Measurements from ENCODE around the gene AKAP6. TPM values are rescaled to one million over a fixed set of nuclear protein-coding genes. Genes with fewer than 3 reads are reported as not detected.

Gene AKAP6
- total RNA-seq, 3 donors from 2014 or later = 1.1 to 9.1 (median 4.6) TPM

GRCh38 chr14:32800320-32800719, 471.2 kb downstream of the AKAP6 start:
- intact Hi-C loops (cut with DNase I; ENCODE audit: low total_unique reads) = no loop called here
- no peak for TF ChIP-seq CTCF (IDR thresholded peaks at IDR 0.05)
- Histone ChIP-seq H3K9me3 (peaks cover 33 to 50% of the 10 kb centered on the region in 2 donors), H3K4me1 (no peaks in the 10 kb centered on the region), H3K27me3 (no peaks in the 10 kb centered on the region), H3K36me3 (no peaks in the 10 kb centered on the region), H3K27ac (no peak overlapping the region), H3K4me3 (no peak overlapping the region)
- DNase-seq (ENCODE audit: low spot score in 2 of 2) = no peak

GRCh38 chr14:32802295-32802694, 473.2 kb downstream of the AKAP6 start:
- TF ChIP-seq POLR2A (IDR thresholded peaks at IDR 0.05) = no peak
- TF ChIP-seq POLR2AphosphoS5 (IDR thresholded peaks at IDR 0.05) = no peak
- no peak for TF ChIP-seq CTCF (IDR thresholded peaks at IDR 0.05)
- H3K4me3 ChIP-seq = no peak overlapping the region
- H3K36me3 ChIP-seq = no peaks in the 10 kb centered on the region
- DNase-seq (ENCODE audit: low spot score in 2 of 2) = no peak
- no peaks in the 10 kb centered on the region for H3K27me3 ChIP-seq
- H3K9me3 ChIP-seq = peaks cover 32 to 52% of the 10 kb centered on the region in 2 donors
- H3K27ac ChIP-seq = no peak overlapping the region
- intact Hi-C loops (cut with DNase I; ENCODE audit: low total_unique reads) = no loop called here
- H3K4me1 ChIP-seq = no peaks in the 10 kb centered on the region

GRCh38 chr14:32805979-32806378, 476.9 kb downstream of the AKAP6 start:
- TF ChIP-seq POLR2AphosphoS5 (IDR thresholded peaks at IDR 0.05) (no peak), CTCF (IDR thresholded peaks at IDR 0.05) (no peak), POLR2A (IDR thresholded peaks at IDR 0.05) (no peak)
- no peak overlapping the region for H3K27ac ChIP-seq
- no peaks in the 10 kb centered on the region for H3K27me3 ChIP-seq
- H3K36me3 ChIP-seq = no peaks in the 10 kb centered on the region
- intact Hi-C loops (cut with DNase I; ENCODE audit: low total_unique reads) = no loop called here
- no peak overlapping the region for H3K4me3 ChIP-seq
- no peak for DNase-seq (ENCODE audit: low spot score in 2 of 2)
- H3K4me1 ChIP-seq = no peaks in the 10 kb centered on the region
- H3K9me3 ChIP-seq = peaks cover 17 to 41% of the 10 kb centered on the region in 2 donors

- Histone ChIP-seq H3K4me3 (peak overlapping the region in 1 of 3 donors; percentile 30), H3K4me1 (no peaks in the 10 kb centered on the region), H3K9me3 (peaks cover 8 to 18% of the 10 kb centered on the region in 2 donors), H3K36me3 (no peaks in the 10 kb centered on the region), H3K27ac (no peak overlapping the region), H3K27me3 (no peaks in the 10 kb centered on the region)
- intact Hi-C loops (cut with DNase I; ENCODE audit: low total_unique reads) = no loop called here
- TF ChIP-seq POLR2A (IDR thresholded peaks at IDR 0.05) (no peak), POLR2AphosphoS5 (IDR thresholded peaks at IDR 0.05) (no peak), CTCF (IDR thresholded peaks at IDR 0.05) (no peak)
- DNase-seq (ENCODE audit: low spot score in 2 of 2) = no peak
Observed at GRCh38 chr14:32808644-32809043, 479.5 kb downstream of the AKAP6 start.

GRCh38 chr14:32809255-32809654, 480.2 kb downstream of the AKAP6 start:
- intact Hi-C loops (cut with DNase I; ENCODE audit: low total_unique reads) = no loop called here
- Histone ChIP-seq H3K27me3 (no peaks in the 10 kb centered on the region), H3K4me3 (no peak overlapping the region), H3K4me1 (no peaks in the 10 kb centered on the region), H3K36me3 (no peaks in the 10 kb centered on the region), H3K27ac (no peak overlapping the region), H3K9me3 (peaks cover 3 to 12% of the 10 kb centered on the region in 2 donors)
- no peak for DNase-seq (ENCODE audit: low spot score in 2 of 2)
- TF ChIP-seq POLR2A (IDR thresholded peaks at IDR 0.05) (no peak), CTCF (IDR thresholded peaks at IDR 0.05) (no peak), POLR2AphosphoS5 (IDR thresholded peaks at IDR 0.05) (no peak)
